ENCODE data around the gene ZKSCAN3. TPM values are rescaled to one million over a fixed set of nuclear protein-coding genes. Genes with fewer than 3 reads are reported as not detected.
"Not testable (repeated sequence)": the region's sequence is repeated elsewhere in the genome, so short reads cannot be mapped to it uniquely, and the experiment has no call there.

Gene ZKSCAN3
- total RNA-seq, 1 donor from 2014 or later: 7.3 TPM

- no peak for DNase-seq (ENCODE audit: extremely low spot score, unreplicated experiment)
- Mint-ChIP-seq H3K27ac (ENCODE audit: unreplicated experiment) (no peak overlapping the region), H3K4me1 (ENCODE audit: unreplicated experiment) (no peaks in the 10 kb centered on the region), H3K9me3 (ENCODE audit: unreplicated experiment) (no peaks in the 10 kb centered on the region), H3K4me3 (ENCODE audit: unreplicated experiment) (no peak overlapping the region), H3K36me3 (ENCODE audit: unreplicated experiment) (no peaks in the 10 kb centered on the region), H3K27me3 (ENCODE audit: unreplicated experiment) (no peaks in the 10 kb centered on the region)
- no peak for TF ChIP-seq CTCF (IDR thresholded peaks at IDR 0.05)
These were observed 34.1 kb upstream of the ZKSCAN3 start for GRCh38 chr6:28315628-28316027.

GRCh38 chr6:28317866-28318265 is 31.9 kb upstream of the ZKSCAN3 start:
- not testable (repeated sequence) for H3K27ac Mint-ChIP-seq (ENCODE audit: unreplicated experiment); DNase-seq (ENCODE audit: extremely low spot score, unreplicated experiment)

GRCh38 chr6:28322661-28323060 is 27.1 kb upstream of the ZKSCAN3 start:
- H3K27ac Mint-ChIP-seq (ENCODE audit: unreplicated experiment): no peak overlapping the region
- H3K4me3 Mint-ChIP-seq (ENCODE audit: unreplicated experiment): no peak overlapping the region
- no peak for DNase-seq (ENCODE audit: extremely low spot score, unreplicated experiment)
- TF ChIP-seq CTCF (IDR thresholded peaks at IDR 0.05): no peak
- H3K9me3 Mint-ChIP-seq (ENCODE audit: unreplicated experiment): peaks cover 29% of the 10 kb centered on the region
- no peaks in the 10 kb centered on the region for H3K27me3 Mint-ChIP-seq (ENCODE audit: unreplicated experiment)
- H3K4me1 Mint-ChIP-seq (ENCODE audit: unreplicated experiment): no peaks in the 10 kb centered on the region
- H3K36me3 Mint-ChIP-seq (ENCODE audit: unreplicated experiment): peaks cover 24% of the 10 kb centered on the region

More at GRCh38 chr6:28317866-28318265, 31.9 kb upstream of the ZKSCAN3 start:
- H3K4me3 Mint-ChIP-seq (ENCODE audit: unreplicated experiment); H3K36me3 Mint-ChIP-seq (ENCODE audit: unreplicated experiment); H3K9me3 Mint-ChIP-seq (ENCODE audit: unreplicated experiment); H3K4me1 Mint-ChIP-seq (ENCODE audit: unreplicated experiment); H3K27me3 Mint-ChIP-seq (ENCODE audit: unreplicated experiment): not testable (repeated sequence)

GRCh38 chr6:28323813-28324424 is 25.8 kb upstream of the ZKSCAN3 start:
- no peaks in the 10 kb centered on the region for H3K4me1 Mint-ChIP-seq (ENCODE audit: unreplicated experiment)
- no peak overlapping the region for H3K27ac Mint-ChIP-seq (ENCODE audit: unreplicated experiment)
- peaks cover 32% of the 10 kb centered on the region for H3K9me3 Mint-ChIP-seq (ENCODE audit: unreplicated experiment)
- peaks cover 29% of the 10 kb centered on the region for H3K36me3 Mint-ChIP-seq (ENCODE audit: unreplicated experiment)
- no peak for DNase-seq (ENCODE audit: extremely low spot score, unreplicated experiment)
- H3K27me3 Mint-ChIP-seq (ENCODE audit: unreplicated experiment): no peaks in the 10 kb centered on the region
- H3K4me3 Mint-ChIP-seq (ENCODE audit: unreplicated experiment): no peak overlapping the region
- TF ChIP-seq CTCF (IDR thresholded peaks at IDR 0.05): no peak

GRCh38 chr6:28326371-28326948 is 23.3 kb upstream of the ZKSCAN3 start:
- Mint-ChIP-seq H3K27me3 (ENCODE audit: unreplicated experiment) (no peaks in the 10 kb centered on the region), H3K4me3 (ENCODE audit: unreplicated experiment) (no peak overlapping the region), H3K36me3 (ENCODE audit: unreplicated experiment) (peaks cover 32% of the 10 kb centered on the region), H3K9me3 (ENCODE audit: unreplicated experiment) (peaks cover 32% of the 10 kb centered on the region), H3K27ac (ENCODE audit: unreplicated experiment) (no peak overlapping the region), H3K4me1 (ENCODE audit: unreplicated experiment) (no peaks in the 10 kb centered on the region)
- no peak for TF ChIP-seq CTCF (IDR thresholded peaks at IDR 0.05)
- no peak for DNase-seq (ENCODE audit: extremely low spot score, unreplicated experiment)
